Measurements from ENCODE around the gene TMCO4.

TMCO4 gene

DNA sequence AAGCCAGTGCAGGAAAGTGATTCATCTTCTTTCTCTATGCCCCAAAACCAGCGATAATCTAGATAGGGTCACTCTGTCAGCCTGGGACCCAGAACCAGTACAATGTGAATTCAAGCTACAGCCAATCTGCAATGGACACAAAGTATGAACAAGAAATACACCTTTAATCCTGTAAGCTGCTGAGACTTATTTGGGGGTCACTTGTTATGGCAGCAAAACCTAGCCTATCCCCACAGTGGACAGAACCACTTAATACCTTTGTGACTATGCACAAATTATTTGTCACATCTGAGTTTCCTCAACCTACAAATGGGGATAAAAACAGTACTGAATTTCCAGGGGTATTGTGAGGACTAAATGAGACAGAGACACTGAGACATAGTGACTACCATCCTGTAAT, 50.0 kb downstream of the TMCO4 start:
- DNase-seq (ENCODE audit: low spot score), result no peak

DNA sequence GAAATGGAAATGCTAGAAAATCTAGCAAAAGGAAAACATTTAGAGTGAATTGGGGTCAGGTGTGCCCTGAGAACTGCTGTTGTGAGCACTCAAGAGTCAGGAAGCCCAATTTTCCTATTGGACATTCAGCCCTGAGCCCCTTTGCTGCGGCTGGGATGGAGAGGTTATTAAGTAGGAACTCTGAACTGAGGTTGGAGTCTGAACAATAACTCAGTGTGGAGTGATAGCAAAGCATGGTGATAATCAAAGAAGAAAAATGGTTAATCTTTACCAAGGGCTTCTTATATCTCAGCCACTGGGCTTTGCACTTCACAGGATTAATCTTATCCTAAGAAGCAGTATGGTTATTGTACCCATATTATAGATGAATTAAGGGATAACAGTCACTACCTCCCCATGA, 52.0 kb downstream of the TMCO4 start:
- no peak for DNase-seq (ENCODE audit: low spot score)

DNA sequence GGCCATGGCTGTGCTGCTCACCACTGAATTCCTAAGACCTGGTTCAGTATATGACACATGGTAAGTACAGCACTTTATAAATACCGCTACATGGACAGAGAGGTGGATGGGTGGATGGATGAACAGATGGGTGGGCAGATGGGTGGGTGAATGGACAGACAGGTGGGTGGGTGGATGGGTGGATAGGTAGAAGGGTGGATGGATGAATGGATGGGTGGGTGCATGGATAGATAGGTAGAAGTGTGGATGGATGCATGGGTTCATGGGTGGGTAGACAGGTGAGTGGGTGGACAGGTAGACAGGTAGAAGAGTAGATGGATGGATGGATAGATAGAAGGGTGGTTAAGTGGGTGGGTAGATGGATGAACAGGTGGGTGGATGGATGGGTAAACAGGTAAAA, 54.8 kb downstream of the TMCO4 start:
- no peak for DNase-seq (ENCODE audit: low spot score)

DNA sequence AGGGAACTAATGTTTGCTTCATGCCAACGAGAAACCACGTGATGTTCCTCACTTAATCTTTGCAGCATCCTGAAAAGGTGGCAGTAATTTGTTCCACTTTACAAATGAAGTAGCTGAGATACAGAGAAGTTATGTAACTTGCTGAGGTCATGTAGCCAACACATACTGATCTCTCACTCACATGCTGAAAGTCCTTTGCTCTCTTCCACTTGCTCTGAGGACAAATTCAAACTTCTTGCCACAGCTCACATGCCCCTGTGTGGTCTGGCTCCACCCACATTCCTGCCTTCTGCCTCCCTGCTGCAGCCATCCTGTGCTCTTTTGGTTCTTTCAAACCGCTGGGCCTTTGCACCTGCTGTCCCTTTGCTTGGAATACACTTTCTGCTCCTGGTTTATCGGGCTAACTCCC, 55.4 kb downstream of the TMCO4 start:
- no peak for DNase-seq (ENCODE audit: low spot score)

DNA sequence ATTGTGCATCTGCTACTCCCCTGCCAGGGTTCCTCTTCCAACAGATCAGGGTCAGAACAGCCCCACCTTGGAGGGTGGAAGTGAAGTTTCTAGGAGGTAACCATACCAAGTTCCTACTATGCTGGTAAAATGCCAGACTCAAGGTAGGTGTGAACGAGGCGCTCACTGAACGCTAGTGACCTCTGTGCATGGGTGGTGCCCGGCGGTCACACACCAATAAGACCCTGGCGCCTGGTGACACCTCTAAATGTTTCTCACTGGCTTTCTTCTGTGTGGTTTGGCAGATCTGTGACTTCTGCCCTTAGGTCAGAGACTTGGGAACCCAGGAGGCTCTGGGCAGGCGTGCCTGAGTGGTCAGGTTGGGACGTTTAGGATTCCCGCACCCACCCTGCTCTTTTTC, 55.9 kb downstream of the TMCO4 start:
- no peak for DNase-seq (ENCODE audit: low spot score)

DNA sequence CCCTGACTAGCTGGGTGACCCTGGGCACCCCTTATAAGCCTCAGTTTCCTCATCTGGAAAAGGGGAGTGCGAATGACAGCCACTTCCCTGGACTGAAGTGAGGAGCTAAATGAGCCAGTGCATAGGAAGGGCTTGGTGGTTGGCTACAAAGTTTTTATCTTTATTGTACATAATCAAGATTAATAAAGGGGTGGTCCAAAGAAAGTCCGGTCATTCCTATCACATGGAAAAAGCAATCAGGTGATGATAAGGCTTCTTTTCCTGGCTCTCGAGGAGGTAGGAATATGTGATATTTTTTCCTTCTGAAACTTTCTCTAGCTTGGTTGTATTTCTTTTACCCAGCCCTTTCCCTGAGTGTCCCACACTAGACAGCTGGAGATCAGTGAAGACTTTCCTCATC, 56.5 kb downstream of the TMCO4 start:
- no peak for DNase-seq (ENCODE audit: low spot score)

DNA sequence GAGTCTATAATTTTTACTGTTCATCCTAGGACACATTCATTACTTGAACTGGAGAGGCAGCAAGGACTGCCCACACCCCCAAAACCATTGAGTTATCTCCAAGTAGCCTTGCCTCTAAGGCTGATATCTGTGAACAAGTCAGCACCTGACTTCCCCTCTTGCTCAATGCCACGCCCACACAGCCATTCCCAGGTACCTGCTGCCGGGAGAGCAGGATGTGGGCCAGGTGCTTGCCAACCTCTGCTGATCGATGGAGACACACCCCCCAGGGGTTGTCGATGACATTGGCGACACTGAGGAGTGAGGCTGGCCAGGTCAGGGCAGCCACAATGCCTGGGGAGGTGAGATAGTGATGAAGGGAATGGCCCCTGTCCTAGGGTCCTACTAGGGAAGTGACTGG, 60.1 kb downstream of the TMCO4 start:
- no peak for DNase-seq (ENCODE audit: low spot score)

DNA sequence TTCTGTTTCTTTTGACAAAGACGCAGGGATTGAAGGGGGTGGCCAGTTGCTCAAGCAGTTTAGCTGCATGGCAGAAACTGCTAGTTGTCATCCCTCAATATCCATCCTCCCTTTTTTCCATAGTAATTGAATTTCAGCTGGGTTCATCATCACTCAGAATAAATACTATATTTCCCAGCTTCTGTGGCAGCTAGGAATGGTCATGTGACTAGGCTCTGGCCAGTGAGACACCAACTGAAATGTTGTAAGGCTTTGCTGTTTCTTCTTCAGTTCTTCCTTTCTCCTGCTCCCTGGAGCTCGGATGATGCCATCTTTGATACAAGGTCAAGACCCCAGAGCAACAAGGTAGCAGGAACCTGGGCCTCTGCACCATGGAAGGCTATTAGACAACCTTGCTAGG, 61.0 kb downstream of the TMCO4 start:
- DNase-seq (ENCODE audit: low spot score), result no peak

DNA sequence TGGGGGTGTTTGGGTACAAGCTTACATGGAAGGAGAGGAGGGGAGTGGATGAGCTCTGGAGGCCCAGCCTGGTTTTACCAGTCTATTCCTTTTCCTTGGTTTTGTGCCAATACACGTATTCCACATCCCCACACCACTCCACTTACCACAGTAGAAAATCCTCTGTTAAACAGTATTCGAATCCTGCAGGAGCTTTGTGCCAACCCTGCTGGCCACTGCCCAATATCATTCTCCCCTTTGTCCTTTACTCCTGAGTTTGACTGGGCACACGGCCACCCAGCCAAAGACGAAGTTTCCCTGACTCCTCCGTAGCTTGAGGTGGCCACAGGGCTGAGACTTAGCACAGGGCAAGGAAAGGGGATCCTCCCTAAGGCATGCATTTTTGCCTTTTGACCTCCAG, 61.6 kb downstream of the TMCO4 start:
- DNase-seq (ENCODE audit: low spot score), result no peak

DNA sequence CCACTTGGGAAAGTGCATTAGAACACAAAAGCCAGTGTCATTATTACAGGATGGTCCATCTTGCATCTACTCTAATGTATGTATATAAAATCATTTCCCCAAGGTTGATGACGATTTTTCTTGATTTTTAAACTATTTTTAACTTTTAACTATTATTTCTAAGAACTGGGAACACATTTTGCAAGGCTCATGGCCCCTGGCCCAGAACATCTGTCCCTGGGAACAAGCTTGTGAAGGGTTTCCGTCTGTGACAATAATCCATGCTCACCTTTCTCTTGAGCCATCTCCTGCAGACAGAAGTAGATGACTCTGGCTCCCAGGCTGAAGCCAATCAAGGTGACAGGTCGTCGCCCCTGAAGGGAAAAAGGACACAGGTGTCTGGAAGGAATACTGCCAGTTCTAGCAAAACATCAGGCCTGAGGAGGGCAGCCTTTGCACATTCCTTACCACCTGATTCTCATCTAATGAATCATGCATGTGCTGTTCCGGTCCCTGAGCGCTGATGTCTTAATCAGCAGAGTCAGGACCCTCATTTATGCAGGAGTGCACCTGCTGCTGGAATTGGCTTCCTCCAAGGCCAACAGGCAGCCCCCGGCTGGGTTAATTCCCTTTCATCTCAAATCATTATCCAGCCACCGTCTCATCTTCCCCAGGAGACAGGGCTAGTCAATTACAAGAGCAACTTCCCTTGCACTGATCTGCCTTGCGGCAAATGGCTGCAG, 62.5 kb downstream of the TMCO4 start:
- DNase-seq (ENCODE audit: low spot score), result peak; percentile 30

DNA sequence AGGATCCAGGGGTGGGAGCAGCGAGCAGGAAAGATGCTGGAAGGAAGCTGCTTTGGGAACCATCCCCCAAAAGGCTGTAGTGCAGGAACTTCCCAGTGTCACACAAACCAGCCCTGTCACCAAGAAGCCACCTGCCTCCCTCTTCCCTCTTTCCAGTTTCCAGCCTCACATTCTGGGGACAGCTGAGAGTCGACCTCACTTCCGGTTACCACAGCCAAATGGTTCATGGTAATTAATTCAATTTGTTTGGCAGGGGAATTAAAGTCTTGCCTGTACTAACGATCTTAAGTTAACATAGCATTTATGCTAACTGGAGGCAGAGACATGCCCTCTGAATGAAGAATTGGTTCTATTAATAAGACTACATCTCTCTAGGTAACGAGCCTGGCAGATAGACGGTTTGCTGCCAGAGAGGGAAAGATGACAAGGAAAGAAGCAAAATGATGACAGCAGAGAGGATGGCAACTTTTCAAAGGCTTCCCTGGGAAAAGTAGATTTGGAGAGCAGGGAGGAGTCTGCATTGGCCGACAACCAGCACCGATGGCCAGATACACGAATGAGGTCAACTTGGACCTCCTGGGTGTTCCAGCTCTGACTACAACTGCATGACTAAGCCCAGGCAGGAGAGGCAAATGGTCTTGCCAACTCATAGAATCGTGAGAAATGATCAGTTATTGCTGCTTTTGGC, 64.1 kb downstream of the TMCO4 start:
- DNase-seq (ENCODE audit: low spot score), result no peak

DNA sequence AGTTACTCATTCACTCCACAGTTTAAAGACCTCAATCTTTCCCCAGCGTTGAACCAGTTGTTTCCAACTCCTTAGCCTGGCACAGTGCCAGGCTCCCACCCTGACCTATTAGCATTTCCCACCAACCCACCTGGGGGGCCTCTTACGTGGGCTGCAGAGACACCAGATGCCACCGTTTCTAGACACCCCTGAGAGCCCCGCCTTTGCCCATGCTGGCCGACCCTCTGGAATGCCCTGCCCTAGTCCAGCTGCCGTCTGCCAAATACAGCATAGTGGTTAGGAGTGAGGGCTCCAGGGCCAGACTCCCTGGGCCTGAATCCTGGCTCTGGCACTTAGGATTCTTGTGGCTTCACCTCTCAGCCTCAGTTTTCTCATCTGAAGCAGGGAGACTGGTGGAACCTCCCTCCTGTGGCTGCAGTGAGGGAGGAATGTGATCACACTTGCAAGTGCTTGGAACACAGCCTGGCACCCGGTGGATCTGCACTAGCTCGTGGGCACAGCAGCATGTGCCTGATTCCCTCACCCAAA, 65.2 kb downstream of the TMCO4 start:
- DNase-seq (ENCODE audit: low spot score), result no peak

DNA sequence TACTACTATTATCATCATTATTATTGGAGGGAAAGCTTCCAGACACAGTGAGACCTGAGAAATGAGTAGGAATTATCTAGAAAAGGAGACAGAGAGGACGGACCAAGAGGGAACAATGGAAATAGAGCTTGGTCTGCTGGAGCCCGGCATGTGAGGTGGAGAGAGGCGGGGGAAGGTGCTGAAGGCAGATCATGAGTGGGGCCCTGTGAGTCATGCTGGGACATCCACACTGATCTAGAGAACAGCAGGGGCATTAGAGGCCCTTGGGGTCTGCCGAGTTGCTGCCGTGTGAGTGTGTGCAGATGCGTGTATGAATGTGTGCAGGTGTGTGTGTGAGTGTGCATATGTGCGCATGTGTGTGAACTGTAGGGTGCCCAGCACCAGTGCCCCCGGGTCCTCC, 65.7 kb downstream of the TMCO4 start:
- no peak for DNase-seq (ENCODE audit: low spot score)

DNA sequence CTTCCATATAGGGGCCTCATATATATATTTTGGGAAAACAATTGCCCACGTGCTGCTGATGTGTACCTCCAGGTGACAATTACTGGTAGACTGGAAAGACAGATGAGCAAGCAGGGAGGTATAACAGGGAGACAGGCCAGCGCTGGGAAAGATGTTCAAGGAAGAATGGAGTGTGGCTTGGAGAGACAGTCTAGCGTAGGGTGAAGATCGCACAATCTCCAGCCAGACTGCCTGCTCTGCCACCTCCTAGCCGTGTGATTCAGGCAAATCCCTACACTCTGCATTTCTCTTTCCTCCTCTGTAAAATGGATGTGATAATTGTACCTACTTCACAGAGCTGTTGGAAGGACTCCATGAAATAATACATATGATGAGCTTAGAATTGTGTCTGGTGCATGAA, 66.1 kb downstream of the TMCO4 start:
- no peak for DNase-seq (ENCODE audit: low spot score)

DNA sequence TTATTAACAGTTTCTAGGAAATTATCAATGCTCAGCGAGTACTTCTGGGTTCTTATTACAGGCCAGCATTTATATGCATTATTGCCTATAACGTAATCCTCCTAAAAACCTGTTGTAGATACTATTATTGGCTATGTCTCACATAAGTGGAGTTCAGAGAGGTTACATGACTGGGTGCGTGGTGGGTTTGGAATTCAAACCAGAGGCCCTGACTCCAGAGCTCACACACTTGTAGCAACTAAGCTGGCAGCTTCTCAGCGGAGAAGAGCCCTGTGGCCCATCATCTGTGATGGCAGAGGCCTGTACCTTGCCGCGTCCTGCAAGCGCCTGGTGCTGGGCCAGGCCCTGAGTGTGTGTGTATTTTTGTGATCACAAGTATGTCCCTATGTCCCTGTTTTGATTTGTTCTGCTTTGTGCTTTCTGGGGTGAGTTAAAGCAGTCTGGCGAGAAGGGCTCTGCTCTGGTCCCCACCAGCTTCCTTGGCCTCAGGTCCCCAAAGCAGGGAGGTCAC, 68.3 kb downstream of the TMCO4 start:
- DNase-seq (ENCODE audit: low spot score), result no peak

DNA sequence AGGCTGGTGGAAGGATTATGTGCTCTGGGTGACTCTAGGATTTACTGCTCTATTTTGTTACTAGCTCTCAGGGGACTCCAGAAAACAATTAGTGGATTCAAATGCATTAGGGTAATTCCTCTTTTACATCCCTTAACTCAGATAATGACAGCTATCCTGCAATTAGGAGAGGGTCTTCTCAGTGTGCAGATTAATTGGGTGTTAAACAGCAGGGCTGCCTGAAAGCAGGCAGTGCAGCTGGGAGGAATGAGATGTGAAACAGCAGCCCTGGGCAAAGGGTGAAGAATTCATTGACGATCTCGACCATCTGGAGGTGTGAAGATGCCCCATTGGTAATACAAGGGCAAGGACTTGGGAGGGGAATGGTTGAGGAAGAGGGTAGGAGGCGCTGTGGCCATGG, 68.9 kb downstream of the TMCO4 start:
- no peak for DNase-seq (ENCODE audit: low spot score)

DNA sequence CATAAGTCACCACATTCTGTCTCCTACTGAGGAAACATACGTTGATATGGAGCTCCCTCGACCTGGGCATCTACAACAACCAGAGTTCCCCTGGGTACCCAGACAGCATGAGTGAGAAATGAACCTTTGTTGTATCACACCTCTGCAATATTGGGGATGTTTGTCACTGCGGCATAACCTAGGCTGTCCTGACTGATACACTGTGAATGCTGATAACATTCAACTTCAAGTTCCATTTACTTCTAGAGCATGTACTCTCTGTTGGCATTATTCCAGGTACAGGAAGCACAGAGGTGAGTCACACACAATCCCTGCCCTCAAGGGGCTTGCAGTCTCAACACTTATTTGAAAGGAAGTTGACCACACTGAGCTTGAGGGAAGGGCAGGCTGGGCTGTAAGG, 69.5 kb downstream of the TMCO4 start:
- DNase-seq (ENCODE audit: low spot score), result no peak

DNA sequence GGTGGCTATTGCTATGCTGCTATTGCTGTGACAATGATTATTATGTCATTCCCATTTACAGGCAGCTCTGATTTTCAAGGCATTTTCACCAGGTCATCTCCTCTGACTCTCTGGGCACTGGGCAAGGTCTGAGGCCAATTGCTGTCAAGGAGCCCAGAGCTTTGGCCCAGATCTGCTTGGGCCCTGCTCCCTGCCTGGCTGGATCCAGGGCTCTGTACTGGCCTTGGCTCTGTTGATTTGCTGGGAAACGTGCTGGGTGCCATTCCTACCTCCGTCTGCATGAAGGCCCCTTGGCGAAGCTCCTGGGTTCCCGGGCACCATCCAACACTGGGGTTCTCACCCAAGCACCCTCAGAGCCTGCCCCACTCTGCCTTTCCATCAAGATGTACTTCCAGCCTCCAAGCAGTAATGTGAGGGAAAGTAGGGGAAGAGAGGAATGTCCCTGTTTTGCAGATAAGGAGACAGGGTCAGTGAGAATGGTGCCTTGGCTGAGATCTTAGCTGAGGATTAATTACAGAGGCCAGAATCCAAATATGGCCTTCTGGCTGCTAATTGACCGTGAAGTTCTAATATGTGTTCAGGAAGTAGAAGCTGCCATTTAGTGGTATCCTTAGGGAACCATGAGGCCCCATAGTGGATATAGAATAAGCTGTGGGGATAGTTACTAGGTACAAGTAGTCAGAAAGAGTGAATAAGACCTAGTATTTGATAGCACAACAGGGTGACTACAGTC, 71.1 kb downstream of the TMCO4 start:
- no peak for DNase-seq (ENCODE audit: low spot score)

DNA sequence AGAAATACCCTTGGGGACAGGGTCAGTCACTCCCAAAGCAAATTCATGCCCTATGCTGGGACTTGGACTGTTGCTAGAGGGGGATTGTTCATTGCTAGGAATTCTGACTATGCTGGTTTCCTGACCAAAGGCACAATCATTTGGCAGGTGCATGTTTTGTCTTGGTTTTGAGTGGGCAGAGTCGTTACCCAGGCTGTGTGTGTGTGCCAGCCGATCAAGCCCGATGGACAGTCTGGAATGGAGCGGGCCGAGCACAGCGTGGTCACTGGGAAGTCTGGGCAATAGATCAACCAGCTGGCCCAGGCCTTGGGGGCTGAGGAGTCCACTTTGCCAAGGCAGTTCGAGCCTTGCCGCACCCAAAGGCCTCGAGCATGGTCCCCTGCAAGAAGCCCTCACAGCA, 74.1 kb downstream of the TMCO4 start:
- DNase-seq (ENCODE audit: low spot score), result no peak

DNA sequence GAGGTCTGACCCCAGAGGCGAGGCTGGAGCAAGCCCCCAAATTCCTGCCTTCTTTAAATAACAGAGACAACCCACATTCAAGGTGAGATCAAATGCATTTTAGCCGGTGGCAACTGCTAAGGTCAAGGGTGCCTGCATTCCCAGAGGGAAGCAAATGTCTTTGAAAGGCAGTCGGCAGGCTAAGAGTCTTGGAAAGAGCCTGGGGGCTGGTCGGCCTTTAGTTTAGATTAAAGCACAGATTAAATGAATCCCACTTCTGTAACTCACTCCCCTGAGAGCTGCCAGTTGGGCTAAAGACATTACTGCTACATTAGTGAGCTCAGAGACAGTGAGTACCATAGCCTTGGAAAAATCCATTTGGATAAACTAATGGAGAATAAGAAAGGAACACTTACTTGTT, 75.8 kb downstream of the TMCO4 start:
- no peak for DNase-seq (ENCODE audit: low spot score)

DNA sequence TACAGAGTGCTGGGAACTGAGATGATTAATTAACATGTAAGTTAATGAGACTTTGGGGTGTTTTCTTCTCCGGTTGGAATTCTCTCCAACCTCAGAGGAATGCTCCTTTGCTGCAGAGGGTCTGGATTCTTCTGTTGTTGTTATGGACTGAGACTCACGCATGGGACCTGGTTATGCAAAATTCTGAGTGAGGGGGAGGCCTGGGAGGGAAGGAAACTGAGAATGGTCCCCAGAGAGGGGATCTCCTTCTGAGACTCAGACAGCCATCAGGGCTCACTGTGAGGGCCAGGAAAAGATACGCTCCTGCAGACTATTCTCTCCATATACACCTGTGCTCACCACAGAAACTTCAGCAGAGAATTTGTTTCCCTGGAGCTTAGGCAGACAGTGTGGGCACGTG, 78.7 kb downstream of the TMCO4 start:
- no peak for DNase-seq (ENCODE audit: low spot score)

DNA sequence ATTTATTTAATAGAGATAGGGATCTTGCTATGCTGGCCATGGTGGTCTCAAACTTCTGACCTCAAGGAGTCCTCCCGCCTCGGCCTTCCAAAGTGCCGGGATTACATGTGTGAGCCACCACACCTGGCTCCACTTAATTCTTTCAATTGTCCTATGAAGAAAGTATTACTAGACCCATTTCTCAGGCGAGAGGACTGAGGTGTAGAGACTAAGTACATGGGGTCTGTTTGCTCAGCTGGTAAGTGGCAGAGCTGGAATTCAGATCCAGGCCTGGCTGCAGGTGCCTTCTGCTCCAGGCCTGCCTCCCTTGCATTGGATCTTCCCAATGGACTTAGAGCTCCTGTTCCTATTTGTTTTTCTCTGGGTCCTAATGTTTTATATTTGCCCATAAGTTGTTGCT, 79.5 kb downstream of the TMCO4 start:
- DNase-seq (ENCODE audit: low spot score), result no peak

DNA sequence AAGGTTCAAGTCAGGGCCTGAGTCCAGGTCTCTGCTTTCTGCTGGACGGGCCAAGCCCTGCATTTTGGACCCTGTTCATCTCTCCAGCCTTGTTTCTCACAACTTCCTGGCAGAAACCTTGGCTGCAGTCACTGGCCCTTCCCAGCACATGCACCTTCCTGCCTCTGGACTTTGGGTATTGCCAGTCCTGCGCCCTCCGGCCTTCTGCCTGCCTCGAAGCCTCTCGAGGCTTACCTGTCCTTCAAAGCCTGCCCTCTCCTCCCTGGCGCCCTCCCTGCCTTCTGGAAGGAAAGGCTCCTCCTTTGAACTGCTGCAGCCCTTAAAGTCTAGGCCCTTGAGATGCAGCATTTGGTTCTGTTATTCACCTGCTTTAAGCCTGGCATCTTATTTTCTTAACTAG, 82.2 kb downstream of the TMCO4 start:
- DNase-seq (ENCODE audit: low spot score), result no peak
